Panc1 (cell line): ENCODE measurements around the gene XRCC4.

Experiments used
- POLR2AphosphoS5 ChIP-seq: IDR thresholded peaks from 2 replicates; pipeline ENCODE4 v1.6.1; 2012; ENCODE audit warnings: mild to moderate bottlenecking, low read depth, low read length, moderate library complexity
- REST ChIP-seq, 2 experiments: IDR thresholded peaks; 2 replicates each; pipeline ENCODE4 v1.6.1; 2011 to 2012; ENCODE audit warnings: low read depth in 2 of 2, control low read depth in 1 of 2, low read length in 1 of 2, mild to moderate bottlenecking in 1 of 2, moderate library complexity in 1 of 2; ENCODE audit not compliant: insufficient read depth in 1 of 2
- SIN3A ChIP-seq: IDR thresholded peaks from 2 replicates; pipeline ENCODE4 v1.6.1; 2012; ENCODE audit warnings: low read depth, mild to moderate bottlenecking, low read length, moderate library complexity, borderline replicate concordance; ENCODE audit not compliant: insufficient read depth
- TCF7L2 ChIP-seq: IDR thresholded peaks from 2 replicates; pipeline ENCODE4 v1.6.1; 2011; ENCODE audit warnings: mild to moderate bottlenecking, low read depth, low read length, inconsistent platforms
- TF ChIP-seq, protein P1 (sequence below): fragments of 450-650 bp; IDR thresholded peaks from 2 replicates; pipeline ENCODE4 v1.5.1; 2017; ENCODE audit warnings: mild to moderate bottlenecking

DNA sequence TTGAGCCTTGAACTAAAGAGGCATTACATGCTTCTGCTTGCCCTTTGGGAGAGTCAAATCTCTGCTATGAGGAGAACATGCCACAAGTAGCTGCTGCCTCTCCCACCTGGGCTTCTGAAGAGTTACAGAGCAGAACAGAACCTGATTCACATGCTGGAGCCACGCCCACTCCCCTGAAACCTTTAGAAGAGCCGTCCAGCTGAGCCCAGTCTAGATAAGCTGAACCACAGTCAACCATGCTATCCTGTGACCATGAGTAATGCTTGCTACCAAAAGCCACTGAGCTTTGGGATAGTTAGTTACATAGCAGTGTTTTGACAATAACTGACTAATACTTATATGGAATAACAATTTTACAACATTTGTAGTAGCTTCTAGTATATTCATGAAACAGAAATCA is 283.2 kb downstream of the XRCC4 start:
- TF ChIP-seq, protein P1, sequence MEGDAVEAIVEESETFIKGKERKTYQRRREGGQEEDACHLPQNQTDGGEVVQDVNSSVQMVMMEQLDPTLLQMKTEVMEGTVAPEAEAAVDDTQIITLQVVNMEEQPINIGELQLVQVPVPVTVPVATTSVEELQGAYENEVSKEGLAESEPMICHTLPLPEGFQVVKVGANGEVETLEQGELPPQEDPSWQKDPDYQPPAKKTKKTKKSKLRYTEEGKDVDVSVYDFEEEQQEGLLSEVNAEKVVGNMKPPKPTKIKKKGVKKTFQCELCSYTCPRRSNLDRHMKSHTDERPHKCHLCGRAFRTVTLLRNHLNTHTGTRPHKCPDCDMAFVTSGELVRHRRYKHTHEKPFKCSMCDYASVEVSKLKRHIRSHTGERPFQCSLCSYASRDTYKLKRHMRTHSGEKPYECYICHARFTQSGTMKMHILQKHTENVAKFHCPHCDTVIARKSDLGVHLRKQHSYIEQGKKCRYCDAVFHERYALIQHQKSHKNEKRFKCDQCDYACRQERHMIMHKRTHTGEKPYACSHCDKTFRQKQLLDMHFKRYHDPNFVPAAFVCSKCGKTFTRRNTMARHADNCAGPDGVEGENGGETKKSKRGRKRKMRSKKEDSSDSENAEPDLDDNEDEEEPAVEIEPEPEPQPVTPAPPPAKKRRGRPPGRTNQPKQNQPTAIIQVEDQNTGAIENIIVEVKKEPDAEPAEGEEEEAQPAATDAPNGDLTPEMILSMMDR: no peak
- TF ChIP-seq POLR2AphosphoS5 (no peak), REST (IDR thresholded peaks at IDR 0.05; ENCODE audit: insufficient read depth in 1 of 2, low read depth in 2 of 2, low read length in 1 of 2) (no peak), TCF7L2 (no peak), SIN3A (no peak)
